ENCODE measurements around the gene SBK1.
A peak's percentile ranks its signal among the peaks of the same experiment; 100 is the strongest.

SBK1 gene

DNA sequence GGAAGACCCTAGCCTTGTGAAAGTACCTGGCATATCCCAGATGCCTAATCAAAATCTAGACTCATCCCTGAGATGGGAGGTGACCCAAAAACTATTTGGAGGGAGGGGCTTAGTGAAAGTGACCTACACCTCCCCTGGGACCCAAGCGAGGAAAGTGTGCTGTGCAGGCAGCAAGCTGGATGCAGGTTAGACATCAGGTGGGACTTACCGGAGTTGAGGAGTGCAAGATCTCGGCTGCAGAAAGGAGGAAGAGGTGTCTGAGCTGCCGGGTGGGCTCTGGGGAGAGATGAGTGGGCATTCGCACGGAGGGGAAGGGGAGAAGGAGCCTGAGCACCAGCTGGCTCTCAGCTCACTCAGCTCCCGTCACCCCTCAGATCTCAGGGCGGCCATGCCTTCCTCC lies 10.3 kb upstream of the SBK1 start:
- DNase-seq (ENCODE audit: low read depth, low spot score), result no peak

DNA sequence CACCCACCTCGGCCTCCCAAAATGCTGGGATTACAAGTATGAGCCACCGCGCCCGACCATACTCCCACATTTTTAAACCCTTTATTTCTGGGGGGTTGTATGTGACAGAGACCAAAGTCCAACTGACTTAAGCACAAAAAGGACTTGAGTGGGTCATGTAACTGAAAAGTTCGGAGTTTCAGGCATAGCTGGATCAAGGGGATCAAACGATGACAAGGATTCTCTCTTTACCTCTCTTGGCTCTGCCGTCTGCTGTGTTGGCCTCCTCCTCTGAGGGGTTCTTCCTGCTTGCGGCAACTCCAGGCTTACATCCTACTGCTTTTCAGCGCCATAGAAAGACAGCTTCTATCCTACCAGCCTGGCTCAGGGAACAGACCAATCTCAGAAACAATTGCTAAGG lies 9.2 kb upstream of the SBK1 start:
- DNase-seq (ENCODE audit: low read depth, low spot score), result no peak

DNA sequence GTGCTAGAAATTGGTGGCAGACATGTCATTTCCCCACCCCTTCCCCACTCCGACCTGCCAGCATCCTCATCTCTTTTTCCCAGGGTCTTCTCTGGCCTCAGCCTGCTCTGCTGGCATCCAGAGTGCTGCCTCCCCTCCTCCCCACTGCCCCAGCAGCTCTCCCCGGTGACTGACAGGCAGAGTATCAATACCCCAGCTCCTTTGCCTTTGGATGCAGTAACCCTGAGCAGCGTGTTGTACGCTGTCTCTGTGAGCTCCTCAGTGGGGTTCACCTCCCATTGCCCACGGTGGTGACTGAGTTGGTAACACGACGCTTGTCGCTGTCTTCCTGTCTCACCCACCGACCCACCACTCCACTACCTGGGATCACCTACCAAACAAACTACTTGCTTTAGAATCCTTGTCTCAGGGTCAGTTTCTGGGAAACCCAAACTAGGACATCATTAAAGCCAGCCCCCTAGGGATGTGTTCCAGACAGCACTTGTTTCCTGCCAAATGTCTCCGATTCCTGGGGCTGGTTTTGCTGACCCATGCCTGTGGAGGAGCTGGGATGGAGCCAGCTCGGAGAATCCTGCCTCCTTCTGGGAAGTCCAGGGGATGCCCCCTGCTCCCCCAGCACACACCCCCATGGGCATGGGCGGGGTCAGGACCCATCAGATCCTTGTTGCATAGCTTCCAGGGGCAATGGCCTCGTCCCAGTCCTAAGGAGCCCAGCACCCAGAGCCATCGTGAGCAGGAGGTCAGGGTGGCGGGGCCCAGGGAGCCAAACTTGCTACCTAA lies 8.3 kb upstream of the SBK1 start:
- no peak for DNase-seq (ENCODE audit: low read depth, low spot score)

DNA sequence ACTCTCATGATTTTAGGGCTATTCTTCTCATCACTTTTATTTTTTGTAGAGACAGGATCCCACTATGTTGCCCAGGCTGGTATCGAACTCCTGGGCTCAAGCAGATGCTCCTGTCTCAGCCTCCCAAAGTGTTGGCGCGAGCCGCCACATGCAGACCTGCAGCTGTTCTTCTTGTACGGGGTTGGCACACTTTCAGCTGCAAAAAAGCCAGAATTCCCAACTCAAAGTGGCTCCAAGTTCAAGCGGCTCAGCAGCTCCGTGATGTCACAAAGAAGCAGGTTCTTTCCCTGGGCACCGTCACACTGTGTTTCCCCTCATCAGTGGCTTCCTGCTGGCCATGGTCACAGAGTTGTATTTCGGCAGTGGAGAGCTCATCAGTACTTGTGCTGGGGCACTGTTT lies 6.7 kb upstream of the SBK1 start:
- no peak for DNase-seq (ENCODE audit: low read depth, low spot score)

- DNase-seq (ENCODE audit: low read depth, low spot score), result no peak
Measured at GRCh38 chr16:28288114-28288513, 4.2 kb upstream of the SBK1 start.

GRCh38 chr16:28289048-28289447 lies 3.3 kb upstream of the SBK1 start:
- no peak for DNase-seq (ENCODE audit: low read depth, low spot score)

- DNase-seq (ENCODE audit: low read depth, low spot score), result no peak
Measured at GRCh38 chr16:28289939-28290858, 2.1 kb upstream of the SBK1 start.

GRCh38 chr16:28290859-28291254 lies 1.5 kb upstream of the SBK1 start:
- no peak for DNase-seq (ENCODE audit: low read depth, low spot score)

DNA sequence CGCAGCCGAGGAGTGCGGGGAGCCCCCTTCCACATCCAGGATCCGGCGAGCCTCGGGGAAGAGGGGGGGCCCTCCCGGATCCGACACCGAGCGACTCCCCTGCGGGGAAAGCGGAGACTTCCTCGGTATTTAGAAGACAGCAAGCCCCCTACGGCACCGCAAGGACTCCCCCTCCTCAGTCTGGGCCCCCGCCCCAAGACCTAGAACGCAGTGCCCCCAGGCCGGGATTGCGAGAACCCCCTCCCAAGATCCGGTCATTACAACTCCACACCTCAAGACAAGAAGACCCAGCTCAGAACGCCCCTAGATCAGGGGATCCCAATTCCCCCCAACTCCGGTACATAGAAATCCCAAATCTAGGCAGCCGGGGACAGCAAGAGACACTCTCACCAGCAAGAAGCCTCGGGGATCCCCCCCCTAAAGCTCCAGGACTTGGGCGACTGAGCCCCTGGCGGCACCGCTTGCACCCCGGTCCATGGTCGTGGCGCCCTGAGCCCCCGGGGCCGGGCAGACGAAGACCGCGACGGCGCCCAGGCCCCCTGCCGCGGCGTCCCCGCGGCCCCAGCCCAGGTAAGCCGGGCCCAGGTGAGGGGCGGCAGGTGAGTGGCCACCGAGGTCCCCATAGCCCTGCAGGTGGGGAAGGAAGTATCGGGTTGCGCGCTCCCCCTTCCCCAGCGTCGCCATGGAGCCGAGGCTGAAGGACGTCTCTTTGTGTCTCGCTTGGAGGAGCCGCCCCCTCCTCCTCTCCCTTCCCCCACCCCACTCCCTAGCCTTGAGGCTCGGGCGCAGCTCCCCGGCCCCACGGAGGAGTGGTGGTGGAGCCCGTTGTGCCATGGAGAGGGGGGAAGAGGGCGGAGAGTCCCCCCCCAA lies 641 bp downstream of the SBK1 start:
- peak; percentile 36 for DNase-seq (ENCODE audit: low read depth, low spot score)

GRCh38 chr16:28293601-28293960 lies 1.3 kb downstream of the SBK1 start:
- DNase-seq (ENCODE audit: low read depth, low spot score), result no peak

DNA sequence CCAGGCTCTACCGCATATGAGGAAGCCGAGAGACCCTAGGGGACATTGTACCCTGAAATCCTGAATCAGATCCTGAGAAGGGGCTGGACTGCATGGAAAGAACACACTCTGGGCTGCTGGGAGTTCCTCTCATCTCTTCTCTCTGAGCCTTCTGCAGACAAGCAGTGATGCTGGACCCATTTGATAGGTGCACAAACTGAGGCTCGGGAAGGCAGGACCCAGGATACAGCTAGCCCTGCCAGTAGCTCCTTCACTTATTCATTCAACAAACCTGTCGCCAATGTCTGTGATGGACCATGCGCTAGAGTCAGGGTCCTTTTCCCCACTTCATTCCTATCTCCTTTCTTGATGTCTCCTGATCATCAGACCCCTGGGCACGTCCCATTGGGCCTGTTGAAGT lies 1.9 kb downstream of the SBK1 start:
- DNase-seq (ENCODE audit: low read depth, low spot score), result no peak

GRCh38 chr16:28295276-28295675 lies 3.0 kb downstream of the SBK1 start:
- no peak for DNase-seq (ENCODE audit: low read depth, low spot score)

- no peak for DNase-seq (ENCODE audit: low read depth, low spot score)
Measured at GRCh38 chr16:28297308-28297707, 5.0 kb downstream of the SBK1 start.

DNA sequence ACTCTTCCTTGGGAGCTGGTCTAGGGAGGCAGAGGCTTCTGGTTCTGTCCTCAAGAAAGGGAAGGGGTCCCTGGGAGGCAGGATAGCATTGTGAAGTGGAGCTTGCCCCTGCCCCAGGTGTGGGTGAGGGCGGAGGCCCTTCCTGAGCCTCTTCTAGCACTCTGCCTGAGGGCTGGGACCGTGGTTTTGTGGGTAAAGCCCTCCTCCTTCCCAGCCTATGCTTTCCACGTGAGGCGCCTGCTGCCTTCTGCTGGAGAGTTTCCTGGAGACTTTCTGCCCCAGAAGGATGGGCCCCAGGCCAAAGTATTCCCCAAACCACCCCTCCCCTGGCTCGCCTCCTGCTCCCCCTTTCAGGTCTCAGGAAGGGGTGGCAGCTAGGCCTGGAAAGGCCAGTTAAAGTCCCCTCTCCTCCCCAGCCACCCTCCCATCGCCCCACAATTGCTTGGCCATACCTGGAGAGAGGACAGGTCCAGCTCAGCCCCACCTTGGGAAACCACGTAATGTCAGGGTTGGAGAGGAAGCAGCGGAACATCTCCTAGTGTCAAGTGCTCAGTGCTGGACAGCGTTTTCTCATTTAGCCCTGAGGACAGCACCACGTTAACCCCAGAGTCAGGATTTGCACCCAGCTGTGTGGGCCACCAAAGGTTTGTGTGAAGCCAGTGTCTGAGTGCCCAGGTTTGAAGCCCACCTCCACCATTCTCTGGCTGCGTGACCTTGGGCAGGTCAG lies 5.6 kb downstream of the SBK1 start:
- no peak for DNase-seq (ENCODE audit: low read depth, low spot score)

DNA sequence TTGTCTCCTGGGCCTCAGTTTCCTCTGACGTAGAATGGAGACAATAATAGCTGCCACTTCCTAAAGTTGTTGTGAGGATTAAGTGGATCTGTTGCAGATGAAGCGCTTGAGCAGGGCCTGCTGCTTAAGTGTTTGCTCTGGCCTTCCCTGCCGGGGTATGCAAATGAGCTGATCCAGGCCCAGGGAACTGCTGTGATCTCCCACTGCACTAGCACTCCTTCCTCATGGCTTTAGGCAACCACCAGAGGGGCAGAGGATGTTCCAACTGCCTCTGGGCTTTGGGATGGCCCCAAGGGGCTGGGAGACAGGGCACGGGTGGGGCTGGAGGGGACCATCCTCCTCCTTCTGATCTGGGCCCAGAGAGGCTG lies 6.2 kb downstream of the SBK1 start:
- DNase-seq (ENCODE audit: low read depth, low spot score), result no peak

DNA sequence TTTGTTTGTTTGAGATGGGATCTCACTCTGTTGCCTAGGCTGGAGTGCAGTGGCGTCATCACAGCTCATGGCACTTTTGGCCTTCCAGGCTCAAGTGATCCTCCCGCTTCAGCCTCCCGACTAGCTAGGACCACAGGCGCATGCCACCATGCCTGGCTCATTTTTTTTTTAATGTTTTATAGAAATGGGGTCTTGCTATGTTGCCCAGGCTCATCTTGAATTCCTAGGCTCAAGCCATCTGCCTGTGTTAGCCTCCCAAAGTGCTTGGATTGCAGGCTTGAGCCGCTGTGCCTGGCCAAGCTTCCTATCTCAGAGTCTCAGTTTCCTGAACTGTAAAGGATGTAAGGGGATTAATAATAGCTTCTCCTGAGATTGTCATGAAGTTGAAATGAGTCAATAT lies 8.0 kb downstream of the SBK1 start:
- no peak for DNase-seq (ENCODE audit: low read depth, low spot score)

- no peak for DNase-seq (ENCODE audit: low read depth, low spot score)
Measured at GRCh38 chr16:28301154-28301553, 8.8 kb downstream of the SBK1 start.

- no peak for DNase-seq (ENCODE audit: low read depth, low spot score)
Measured at GRCh38 chr16:28301620-28302019, 9.3 kb downstream of the SBK1 start.

DNA sequence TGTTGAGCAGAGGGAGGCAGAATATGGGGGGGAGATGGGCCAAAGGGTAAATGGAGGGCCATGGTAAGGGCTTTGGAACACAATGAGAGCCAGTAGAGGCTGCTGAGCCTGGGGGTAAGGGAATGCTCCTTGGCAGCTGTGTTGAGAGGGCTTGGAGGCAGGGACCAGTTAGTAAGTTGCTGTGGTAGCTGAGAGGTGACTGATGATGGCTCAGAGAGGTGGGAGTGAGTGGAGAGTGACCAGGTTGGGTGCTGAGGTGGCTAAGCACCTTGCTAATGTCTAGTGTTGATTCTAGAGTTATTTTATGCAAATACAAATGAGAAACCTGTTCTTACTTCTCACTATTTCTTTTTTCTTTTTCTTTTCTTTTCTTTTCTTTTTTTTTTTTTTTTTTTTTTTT lies 10.8 kb downstream of the SBK1 start:
- no peak for DNase-seq (ENCODE audit: low read depth, low spot score)

DNA sequence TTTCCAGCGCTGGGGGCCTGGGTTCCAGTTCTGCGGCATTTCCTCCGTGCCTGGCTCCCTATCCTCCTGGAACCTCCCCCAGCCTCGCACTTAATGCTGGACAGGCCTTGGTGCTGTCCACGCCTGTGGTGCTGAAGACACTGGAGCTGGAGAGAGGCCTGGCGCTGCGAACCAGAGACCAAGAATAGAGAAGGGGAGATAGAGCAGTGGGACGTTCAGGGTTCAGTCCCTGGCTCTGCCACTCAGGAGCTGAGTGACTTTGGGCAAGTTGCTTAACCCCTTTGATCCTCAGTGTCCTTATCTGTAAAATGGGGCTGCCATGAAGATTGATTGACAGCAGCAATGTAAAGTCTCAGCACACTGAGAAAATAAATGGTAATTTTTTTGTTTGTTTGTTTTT lies 11.9 kb downstream of the SBK1 start:
- DNase-seq (ENCODE audit: low read depth, low spot score), result peak; percentile 67

DNA sequence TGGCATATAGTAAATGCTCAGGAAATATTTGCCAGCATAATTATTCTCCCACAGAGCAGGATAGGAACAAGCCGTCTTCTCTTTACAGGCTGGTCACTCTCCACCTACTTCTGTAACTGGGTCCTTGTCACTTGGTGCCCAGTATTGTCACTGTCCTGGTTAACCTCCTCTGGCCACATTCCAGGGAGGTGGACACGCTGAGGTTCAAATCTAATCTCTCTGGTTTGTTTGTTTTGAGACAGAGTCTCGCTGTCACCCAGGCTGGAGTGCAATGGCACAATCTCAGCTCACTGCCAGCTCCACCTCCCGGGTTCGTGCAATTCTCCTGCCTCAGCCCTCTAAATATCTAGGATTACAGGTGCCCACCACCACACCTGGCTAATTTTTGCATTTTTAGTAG lies 15.6 kb downstream of the SBK1 start:
- no peak for DNase-seq (ENCODE audit: low read depth, low spot score)
